Measurements from ENCODE around the gene PROSER1.

The PROSER1 gene

DNA sequence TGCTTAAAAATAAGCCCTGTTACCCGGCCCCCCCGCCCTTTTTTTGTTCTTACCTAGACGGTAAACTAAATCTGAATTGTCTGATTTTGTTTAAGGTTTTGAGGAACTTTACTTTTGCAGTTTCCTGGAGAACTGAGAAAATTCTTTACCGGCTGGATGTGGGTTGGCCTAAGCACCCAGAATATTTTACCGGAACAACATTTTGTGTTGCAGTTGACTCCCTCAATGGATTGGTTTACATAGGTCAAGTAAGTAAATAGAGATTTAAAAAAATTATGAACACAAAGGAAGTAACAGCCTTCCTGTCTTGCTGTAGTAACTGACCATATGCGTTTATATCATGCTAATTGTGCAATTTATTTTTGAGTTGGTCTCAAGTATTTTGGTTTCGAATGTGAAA, 1.2 kb upstream of the PROSER1 start:
- H3K36me3 ChIP-seq (ENCODE audit: insufficient read depth, low read length): no peaks in the 10 kb centered on the region; the same call in 1 of the 2 replicates
- no peaks in the 10 kb centered on the region for H3K9me3 ChIP-seq (ENCODE audit: control insufficient read depth, insufficient read depth, low read length)
- H3K4me1 ChIP-seq (ENCODE audit: insufficient read depth, low read length): peaks cover 3% of the 10 kb centered on the region; the same call in 1 of the 2 replicates
- peak overlapping the region; percentile 76; the same call in 1 of the 2 replicates for H3K9ac ChIP-seq (ENCODE audit: low read depth, low read length)

DNA sequence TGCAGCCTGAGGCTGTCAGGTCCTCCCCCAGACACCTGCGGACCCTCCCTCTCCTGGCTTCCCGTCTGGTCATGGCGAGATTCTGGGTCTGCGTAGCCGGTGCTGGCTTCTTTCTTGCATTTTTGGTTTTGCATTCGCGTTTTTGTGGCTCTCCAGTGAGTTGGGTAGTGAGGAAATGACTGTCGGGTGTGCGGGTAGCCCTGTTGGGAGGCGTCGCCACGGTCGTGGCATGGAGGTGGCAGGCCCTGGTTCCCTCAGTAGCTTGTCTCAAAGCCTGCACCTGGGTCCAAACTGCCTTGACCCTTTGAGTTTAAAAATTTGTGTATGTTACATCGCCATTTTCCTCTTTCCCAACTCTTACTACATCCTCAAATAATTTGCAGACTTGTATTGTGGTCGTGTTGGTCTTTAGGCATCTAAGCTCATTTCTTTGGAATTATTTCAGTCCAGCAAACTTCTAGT, 711 bp upstream of the PROSER1 start:
- Histone ChIP-seq H3K9ac (ENCODE audit: low read depth, low read length) (peak overlapping the region; percentile 76), H3K4me1 (ENCODE audit: insufficient read depth, low read length) (peaks cover 3% of the 10 kb centered on the region; the same call in 1 of the 2 replicates), H3K9me3 (ENCODE audit: control insufficient read depth, insufficient read depth, low read length) (no peaks in the 10 kb centered on the region), H3K36me3 (ENCODE audit: insufficient read depth, low read length) (no peaks in the 10 kb centered on the region; the same call in 1 of the 2 replicates)

DNA sequence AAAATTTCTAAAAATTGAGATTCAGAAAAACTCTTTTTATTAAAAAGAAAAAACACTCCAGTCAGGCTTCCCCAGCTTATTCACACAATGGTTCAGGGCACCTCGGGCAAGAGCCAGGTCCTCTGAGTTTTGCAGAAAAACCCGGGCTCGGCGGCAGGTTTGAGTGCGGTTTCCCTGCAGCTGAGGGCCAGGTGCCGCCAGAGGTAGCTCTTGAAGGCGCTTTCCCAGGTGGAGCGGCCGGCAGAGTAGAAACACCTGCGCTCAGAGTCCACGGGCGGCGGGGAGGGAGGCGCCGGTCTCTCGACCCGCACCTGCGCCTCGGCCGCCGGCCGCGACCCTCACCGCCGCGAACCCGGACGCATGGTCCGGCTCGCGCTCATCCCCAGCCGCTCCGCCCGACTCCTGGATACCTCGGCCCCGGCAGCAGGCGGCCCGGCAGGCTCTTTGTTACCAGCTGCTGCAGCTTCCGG, 444 bp downstream of the PROSER1 start:
- H3K4me1 ChIP-seq (ENCODE audit: insufficient read depth, low read length): peaks cover 3% of the 10 kb centered on the region; the same call in 1 of the 2 replicates
- H3K9ac ChIP-seq (ENCODE audit: low read depth, low read length): peak overlapping the region; percentile 76
- no peaks in the 10 kb centered on the region for H3K9me3 ChIP-seq (ENCODE audit: control insufficient read depth, insufficient read depth, low read length)
- no peaks in the 10 kb centered on the region; the same call in 1 of the 2 replicates for H3K36me3 ChIP-seq (ENCODE audit: insufficient read depth, low read length)

DNA sequence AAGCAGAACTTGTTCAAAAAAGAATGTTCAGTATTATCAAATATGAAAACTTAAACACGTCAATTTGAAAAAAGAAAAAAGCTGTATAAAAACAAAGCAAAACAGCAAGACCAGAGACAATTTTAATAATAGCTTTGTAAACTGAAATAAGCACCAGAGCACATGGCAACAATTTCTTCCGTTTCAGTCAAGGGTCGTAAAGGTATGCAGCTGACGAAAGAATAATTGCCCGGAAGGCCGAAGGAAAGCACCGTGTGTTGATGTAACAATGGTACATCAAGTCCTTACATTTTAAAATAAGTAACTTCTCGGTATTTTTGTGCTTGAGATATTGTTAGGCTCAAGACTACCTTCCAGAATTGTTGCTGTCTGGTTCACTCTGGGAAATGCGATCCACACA, 1.7 kb downstream of the PROSER1 start:
- Histone ChIP-seq H3K9ac (ENCODE audit: low read depth, low read length) (peak overlapping the region; percentile 76), H3K9me3 (ENCODE audit: control insufficient read depth, insufficient read depth, low read length) (no peaks in the 10 kb centered on the region), H3K4me1 (ENCODE audit: insufficient read depth, low read length) (peaks cover 3% of the 10 kb centered on the region; the same call in 1 of the 2 replicates), H3K36me3 (ENCODE audit: insufficient read depth, low read length) (no peaks in the 10 kb centered on the region; the same call in 1 of the 2 replicates)

DNA sequence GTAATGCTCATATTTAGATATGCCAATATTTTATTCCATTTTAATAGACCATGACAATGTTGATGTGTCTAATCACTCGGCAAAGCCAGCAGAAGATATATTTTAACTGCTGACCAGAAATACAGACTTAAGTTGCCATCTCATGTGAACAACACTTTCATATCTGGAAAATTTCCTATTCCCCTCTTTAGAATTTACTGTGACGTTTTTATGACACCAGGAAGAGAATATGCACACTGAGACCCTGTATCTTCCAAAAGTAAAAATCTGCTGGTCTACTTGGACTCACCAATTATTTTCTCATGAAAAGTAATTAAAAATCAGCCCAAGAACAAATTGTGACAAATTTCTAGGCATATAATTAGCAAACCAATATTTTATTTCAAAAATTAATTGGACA, 2.1 kb downstream of the PROSER1 start:
- Histone ChIP-seq H3K9me3 (ENCODE audit: control insufficient read depth, insufficient read depth, low read length) (no peaks in the 10 kb centered on the region), H3K9ac (ENCODE audit: low read depth, low read length) (peak overlapping the region; percentile 76), H3K36me3 (ENCODE audit: insufficient read depth, low read length) (no peaks in the 10 kb centered on the region; the same call in 1 of the 2 replicates), H3K4me1 (ENCODE audit: insufficient read depth, low read length) (peaks cover 3% of the 10 kb centered on the region; the same call in 1 of the 2 replicates)

DNA sequence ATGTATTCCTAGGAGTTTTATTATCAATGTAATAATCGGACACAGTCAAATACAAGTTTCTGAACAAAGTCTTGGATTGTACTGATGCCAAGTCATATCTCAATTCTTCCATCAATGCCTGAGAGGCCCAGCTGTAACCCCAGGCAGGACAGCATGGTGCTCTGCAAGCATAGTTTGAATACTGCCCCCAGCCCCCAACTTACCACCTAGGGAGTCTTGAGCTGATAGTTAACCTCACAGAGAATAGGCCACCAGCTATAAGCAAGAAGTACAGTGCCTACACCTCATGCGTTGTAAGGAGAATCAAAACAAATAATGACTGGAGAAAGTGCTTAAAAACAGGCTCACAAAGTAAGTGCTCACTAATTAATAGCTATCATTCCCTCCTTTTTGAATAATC, 2.7 kb downstream of the PROSER1 start:
- H3K4me1 ChIP-seq (ENCODE audit: insufficient read depth, low read length): peaks cover 3% of the 10 kb centered on the region; the same call in 1 of the 2 replicates
- no peaks in the 10 kb centered on the region; the same call in 1 of the 2 replicates for H3K36me3 ChIP-seq (ENCODE audit: insufficient read depth, low read length)
- peak overlapping the region; percentile 76; the same call in 1 of the 2 replicates for H3K9ac ChIP-seq (ENCODE audit: low read depth, low read length)
- no peaks in the 10 kb centered on the region for H3K9me3 ChIP-seq (ENCODE audit: control insufficient read depth, insufficient read depth, low read length)

DNA sequence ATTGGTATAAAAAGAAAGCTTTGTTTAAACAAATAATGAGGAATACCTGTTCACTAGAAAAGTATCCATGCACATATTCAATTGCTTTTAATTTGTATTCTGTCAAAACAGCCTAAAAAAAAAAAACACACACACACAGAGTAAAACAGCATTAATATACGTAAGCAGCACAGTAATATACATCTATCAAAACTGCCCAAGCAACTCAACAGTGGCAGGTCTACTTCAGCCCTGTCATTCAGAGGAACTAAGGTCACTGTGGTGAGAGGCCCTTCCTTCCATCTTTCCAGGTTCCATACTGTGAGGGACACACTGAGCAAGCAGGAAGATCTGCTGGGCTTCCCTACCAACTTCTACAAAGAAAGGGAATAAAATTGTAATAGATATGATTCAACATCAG, 3.8 kb downstream of the PROSER1 start:
- Histone ChIP-seq H3K4me1 (ENCODE audit: insufficient read depth, low read length) (peaks cover 3% of the 10 kb centered on the region; the same call in 1 of the 2 replicates), H3K9ac (ENCODE audit: low read depth, low read length) (no peak overlapping the region), H3K36me3 (ENCODE audit: insufficient read depth, low read length) (no peaks in the 10 kb centered on the region), H3K9me3 (ENCODE audit: control insufficient read depth, insufficient read depth, low read length) (no peaks in the 10 kb centered on the region)

DNA sequence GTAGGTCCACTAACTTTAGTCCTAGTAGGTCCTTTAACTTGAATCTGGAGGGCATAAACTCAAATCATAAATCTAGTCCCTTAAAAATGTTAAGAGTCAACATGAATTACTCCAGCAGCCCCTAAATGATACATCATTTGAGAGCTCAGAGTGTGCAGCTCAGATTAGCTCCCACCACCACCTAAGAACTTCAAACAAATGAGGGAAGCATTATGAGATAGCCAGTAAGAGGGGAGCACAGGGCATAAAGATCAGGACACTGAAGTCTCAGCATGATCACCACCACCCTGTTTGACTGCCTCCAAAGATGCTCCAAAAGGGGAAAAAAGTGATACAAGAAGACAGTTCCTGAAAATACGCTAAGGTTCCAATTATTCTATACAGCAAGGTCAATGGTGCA, 5.7 kb downstream of the PROSER1 start:
- peaks cover 3% of the 10 kb centered on the region; the same call in 1 of the 2 replicates for H3K4me1 ChIP-seq (ENCODE audit: insufficient read depth, low read length)

DNA sequence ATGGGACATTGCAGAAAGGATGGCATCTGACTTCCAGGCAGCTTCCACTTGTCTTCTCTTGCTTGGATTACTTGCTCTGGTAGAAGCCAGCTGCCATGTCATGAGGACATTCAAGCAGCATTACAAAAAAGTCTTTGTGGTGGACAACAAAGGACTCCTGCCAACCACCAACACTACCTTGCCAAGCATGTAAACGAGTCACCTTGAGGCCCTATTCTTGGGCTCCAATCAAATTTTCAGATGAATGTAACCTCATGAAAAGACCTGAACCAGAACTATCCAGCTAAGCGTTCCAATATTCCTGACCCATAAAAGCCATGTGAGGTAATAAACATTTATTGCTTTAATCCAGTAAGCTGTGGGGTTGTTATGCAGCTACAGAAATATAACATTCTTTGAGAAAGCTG, 12.5 kb downstream of the PROSER1 start:
- Histone ChIP-seq H3K9ac (ENCODE audit: low read depth, low read length) (no peak overlapping the region), H3K9me3 (ENCODE audit: control insufficient read depth, insufficient read depth, low read length) (no peaks in the 10 kb centered on the region), H3K36me3 (ENCODE audit: insufficient read depth, low read length) (peaks cover 21% of the 10 kb centered on the region), H3K4me1 (ENCODE audit: insufficient read depth, low read length) (peaks cover 34% of the 10 kb centered on the region)

More for the DNA sequence above, 5.7 kb downstream of the PROSER1 start:
- H3K36me3 ChIP-seq (ENCODE audit: insufficient read depth, low read length): peaks cover 5% of the 10 kb centered on the region; the same call in 1 of the 2 replicates
- no peak overlapping the region for H3K9ac ChIP-seq (ENCODE audit: low read depth, low read length)
- H3K9me3 ChIP-seq (ENCODE audit: control insufficient read depth, insufficient read depth, low read length): no peaks in the 10 kb centered on the region

DNA sequence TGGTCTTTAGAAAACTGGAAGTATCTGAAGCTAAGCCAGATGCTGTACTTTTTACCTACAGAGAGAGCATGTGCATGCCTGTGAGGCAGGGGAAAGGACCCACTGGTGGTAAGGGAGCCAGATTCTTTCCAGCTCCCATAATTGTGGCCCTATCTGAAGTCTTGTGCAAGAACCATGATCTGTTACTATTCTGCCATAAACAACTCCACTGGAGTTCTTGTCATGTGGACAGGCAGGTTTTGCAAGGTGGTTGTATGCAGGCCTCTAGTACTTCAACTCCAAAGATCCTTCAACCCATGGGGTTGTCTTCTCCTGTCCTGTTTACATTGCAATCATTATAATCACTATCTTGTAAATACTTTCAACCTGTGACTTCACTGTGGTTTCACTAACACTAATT, 14.1 kb downstream of the PROSER1 start:
- Histone ChIP-seq H3K9ac (ENCODE audit: low read depth, low read length) (no peak overlapping the region), H3K9me3 (ENCODE audit: control insufficient read depth, insufficient read depth, low read length) (no peaks in the 10 kb centered on the region), H3K4me1 (ENCODE audit: insufficient read depth, low read length) (peaks cover 34% of the 10 kb centered on the region), H3K36me3 (ENCODE audit: insufficient read depth, low read length) (peaks cover 21% of the 10 kb centered on the region)

DNA sequence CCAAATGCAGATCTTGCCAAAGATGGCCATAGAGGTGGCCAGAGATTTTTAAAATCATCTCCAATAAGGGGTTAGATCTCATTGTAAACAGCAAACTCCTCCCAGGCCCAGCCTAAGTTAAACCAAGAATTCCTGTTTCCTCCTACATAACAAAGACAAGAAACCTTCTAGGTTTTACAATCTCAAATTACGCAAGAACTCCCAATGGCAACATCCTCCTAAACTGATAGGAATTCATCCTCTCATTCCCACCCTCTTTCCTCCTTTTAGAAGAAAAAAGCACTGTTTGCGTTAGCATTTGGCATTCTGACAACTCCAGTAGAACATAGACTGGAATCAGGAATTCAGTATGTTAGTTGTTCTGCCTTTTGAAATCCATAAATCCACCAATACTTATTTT, 14.6 kb downstream of the PROSER1 start:
- Histone ChIP-seq H3K9ac (ENCODE audit: low read depth, low read length) (no peak overlapping the region), H3K36me3 (ENCODE audit: insufficient read depth, low read length) (peaks cover 21% of the 10 kb centered on the region), H3K9me3 (ENCODE audit: control insufficient read depth, insufficient read depth, low read length) (no peaks in the 10 kb centered on the region)

DNA sequence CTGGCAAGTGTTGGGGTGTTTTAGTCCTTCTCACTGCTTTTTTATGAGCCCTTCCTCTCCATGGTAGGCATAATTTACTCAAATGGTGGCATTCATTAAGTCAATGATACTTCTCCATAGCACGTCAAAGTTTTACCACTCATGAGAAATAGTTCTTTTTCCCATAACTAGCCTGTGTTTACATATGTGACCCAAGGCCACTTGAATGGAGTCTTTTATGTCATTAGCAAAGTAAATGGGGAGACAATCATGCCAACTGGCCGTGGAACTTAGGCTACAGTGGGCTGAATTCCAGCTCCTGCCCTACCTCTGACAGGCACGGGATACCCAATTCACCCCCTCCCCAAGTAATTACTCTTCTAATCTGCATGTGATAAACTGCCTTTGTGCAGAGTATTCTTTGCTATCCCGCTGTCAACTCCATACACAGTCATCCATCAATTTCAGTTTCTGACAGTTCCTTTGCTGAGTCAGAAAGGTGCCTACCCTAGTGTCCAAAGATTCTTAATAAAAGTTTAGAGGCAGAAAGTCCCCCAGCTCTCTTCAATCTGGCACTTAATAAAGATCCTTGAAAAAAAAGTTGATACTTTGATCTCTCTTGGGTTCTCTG, 16.9 kb downstream of the PROSER1 start:
- Histone ChIP-seq H3K36me3 (ENCODE audit: insufficient read depth, low read length) (peaks cover 26% of the 10 kb centered on the region), H3K9me3 (ENCODE audit: control insufficient read depth, insufficient read depth, low read length) (no peaks in the 10 kb centered on the region), H3K4me1 (ENCODE audit: insufficient read depth, low read length) (peaks cover 30% of the 10 kb centered on the region)

More for the DNA sequence above, 14.6 kb downstream of the PROSER1 start:
- peaks cover 34% of the 10 kb centered on the region for H3K4me1 ChIP-seq (ENCODE audit: insufficient read depth, low read length)

DNA sequence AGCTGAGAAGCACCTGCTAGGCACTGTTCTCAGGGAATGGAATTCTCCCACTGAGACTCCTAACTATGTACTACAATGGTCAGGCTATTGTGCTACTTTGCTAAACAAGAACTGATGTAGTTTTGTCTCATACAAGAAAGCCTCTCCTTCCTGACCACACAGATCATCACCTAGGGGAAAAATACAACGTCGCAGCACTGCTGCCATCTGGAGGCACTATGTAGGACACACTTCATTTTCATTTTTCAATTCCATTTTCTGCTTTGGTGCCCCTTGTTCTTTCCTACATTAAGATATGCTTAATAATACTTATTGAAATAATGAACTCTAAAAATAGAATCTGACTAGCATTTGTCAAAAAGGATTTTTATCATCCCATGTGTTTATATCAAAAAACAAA, 21.1 kb downstream of the PROSER1 start:
- Histone ChIP-seq H3K4me1 (ENCODE audit: insufficient read depth, low read length) (no peaks in the 10 kb centered on the region; the same call in 1 of the 2 replicates), H3K9ac (ENCODE audit: low read depth, low read length) (no peak overlapping the region), H3K36me3 (ENCODE audit: insufficient read depth, low read length) (peaks cover 27% of the 10 kb centered on the region), H3K9me3 (ENCODE audit: control insufficient read depth, insufficient read depth, low read length) (no peaks in the 10 kb centered on the region)

More for the DNA sequence above, 16.9 kb downstream of the PROSER1 start:
- H3K9ac ChIP-seq (ENCODE audit: low read depth, low read length): no peak overlapping the region

DNA sequence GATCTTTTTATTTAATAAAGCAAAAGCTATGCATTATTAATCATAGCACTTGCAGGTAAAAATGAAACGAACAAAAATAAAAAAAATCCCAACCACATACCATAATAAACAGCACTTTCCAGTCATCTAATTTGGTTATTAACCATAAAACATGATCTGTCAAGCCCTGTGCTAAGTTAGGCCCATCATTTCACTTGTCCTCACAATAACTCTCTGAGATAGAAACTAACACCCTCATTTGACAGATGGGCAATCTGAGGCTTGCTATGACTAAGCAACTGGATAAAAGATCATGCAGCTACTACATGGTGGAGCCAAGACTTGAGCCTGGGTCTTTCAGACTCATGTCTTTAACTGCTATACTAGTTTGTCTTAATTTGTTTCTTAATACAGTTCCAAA, 21.8 kb downstream of the PROSER1 start:
- Histone ChIP-seq H3K9ac (ENCODE audit: low read depth, low read length) (no peak overlapping the region), H3K9me3 (ENCODE audit: control insufficient read depth, insufficient read depth, low read length) (no peaks in the 10 kb centered on the region), H3K36me3 (ENCODE audit: insufficient read depth, low read length) (peaks cover 30% of the 10 kb centered on the region)

DNA sequence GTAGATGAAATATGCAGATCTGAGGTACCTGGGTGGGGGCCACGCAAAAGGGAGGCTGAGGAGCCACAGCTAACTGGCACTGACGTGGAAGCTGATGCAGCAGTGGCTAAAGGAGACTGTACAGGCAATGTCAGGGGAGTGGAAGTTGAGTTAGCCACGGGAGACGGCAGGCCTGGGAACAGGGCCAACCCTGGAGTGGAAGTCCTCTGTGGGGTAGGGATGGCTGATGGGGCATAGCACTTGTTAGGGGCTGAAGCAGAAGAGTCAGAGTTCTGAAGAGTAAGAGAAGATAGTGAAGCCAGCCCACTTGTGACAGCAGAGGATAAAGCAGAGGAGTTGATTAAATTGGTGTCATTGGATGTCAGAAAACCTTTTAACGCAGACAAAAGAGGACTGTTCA, 24.4 kb downstream of the PROSER1 start:
- Histone ChIP-seq H3K4me1 (ENCODE audit: insufficient read depth, low read length) (no peaks in the 10 kb centered on the region), H3K9ac (ENCODE audit: low read depth, low read length) (no peak overlapping the region), H3K36me3 (ENCODE audit: insufficient read depth, low read length) (peaks cover 39% of the 10 kb centered on the region), H3K9me3 (ENCODE audit: control insufficient read depth, insufficient read depth, low read length) (no peaks in the 10 kb centered on the region)

More for the DNA sequence above, 21.8 kb downstream of the PROSER1 start:
- no peaks in the 10 kb centered on the region for H3K4me1 ChIP-seq (ENCODE audit: insufficient read depth, low read length)

Measured in ES-I3 (cell line).